HG02884 (cell line): ENCODE results near the gene SMIM45.

Experiments
- ATAC-seq: cut with Tn5 transposase; IDR thresholded peaks from one replicate; pipeline ENCODE4 v1.9.1; 2021; ENCODE audit warnings: mild to moderate bottlenecking, moderate library complexity; ENCODE audit not compliant: unreplicated experiment

Gene SMIM45

DNA sequence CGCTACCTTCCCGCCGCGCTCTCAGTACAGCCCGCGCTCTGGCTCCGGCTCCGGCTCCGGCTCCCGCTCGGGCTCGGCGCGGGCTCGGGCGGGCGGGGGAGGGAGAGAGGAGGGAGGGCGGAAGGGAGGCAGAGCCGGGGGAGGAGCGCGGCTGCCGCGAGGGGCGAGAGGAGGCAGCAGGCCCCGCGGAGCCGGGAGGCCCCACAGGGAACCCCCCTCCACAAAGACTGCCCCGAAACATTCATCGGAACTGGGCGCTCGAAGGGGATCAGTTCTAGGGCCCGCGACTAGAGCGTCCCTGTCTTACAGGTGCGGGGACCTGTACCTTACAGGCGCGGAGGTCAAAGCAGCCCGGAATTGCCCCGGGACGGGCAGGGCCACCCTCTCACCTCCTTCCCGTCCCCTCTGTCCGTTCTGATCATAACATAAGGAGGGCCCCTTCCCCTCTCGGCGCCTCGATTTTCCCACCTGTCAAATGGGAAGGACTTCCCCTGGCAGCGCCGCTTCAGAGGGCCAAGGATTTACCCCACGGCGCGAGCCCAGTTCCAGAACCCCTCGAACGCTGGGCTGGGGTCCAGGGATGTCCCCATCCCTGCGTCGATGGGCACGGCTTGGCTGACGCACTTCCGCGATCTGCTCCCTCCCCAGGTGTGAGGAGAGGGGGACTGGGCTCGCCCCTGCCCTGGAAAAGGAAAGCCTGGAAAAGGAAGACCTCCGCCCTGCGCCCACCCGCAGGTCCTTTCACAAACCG, 36.7 kb upstream of the SMIM45 start, which contains the start of gene SHISA8:
Gene SHISA8 (minus strand): TSS at position 40 of the 751 bp plus-strand sequence. CDS start 407 bp downstream, outside the sequence.
- ATAC-seq, result no peak

DNA sequence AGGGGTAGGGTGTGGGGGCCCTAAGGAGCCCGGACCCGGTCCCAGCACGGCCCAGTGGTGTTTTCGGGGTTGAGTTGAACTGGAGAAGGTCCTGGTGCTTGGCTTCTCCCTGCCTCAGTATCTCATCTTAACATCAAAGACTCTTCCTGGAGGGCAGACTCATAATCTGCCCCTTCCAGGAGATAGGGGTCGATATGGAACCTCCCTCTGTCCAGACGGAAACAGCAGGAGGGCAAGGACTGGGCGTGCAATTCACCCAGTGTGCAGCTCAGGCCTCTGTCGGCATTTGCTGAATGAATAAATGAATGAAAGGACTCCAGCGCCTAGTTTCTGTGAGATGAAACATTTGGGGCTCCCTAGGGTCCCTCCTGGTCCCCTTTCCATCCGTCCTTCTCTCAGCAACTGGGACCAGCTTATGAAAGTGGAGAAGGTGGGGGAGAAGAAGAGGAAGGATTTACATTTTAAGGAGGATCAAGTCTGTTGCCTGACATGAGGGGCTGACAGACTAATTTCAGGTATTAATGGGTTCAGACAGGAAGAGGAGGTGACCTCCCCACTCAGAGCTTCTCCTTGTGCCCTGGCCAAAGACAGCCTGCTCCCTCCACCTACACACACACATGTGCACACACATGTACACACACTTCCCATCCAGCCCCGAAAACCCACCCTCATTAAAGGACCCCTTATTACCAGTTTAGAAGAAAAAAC, 36.0 kb upstream of the SMIM45 start:
- no peak for ATAC-seq

DNA sequence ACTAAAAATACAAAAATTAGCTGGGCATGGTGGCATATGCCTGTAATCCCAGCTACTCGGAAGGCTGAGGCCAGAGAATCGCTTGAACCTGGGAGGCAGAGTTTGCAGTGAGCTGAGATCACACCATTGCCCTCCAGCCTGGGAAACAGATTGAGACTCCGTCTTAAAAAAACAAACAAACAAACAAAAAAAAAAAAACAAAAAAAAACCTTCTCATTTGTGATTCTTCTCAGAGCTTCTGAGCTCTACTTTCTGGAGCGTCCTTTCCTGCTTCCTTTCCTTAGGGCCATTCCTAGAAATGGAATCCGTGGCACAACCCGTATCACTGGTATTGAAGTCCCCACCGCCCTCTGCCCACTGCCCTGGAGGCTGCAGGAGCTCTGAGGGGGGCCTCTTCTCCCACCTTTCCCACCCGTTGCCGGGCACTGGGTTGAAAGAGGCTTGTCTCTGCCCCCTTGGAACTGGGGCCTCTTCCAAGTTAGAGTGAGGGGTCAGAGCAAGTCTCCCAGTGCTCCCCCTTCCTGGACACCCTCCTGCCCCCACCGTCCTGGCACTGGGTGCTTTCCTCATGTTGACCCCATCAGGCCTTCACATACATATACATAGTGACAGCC, 35.1 kb upstream of the SMIM45 start:
- ATAC-seq, result no peak

DNA sequence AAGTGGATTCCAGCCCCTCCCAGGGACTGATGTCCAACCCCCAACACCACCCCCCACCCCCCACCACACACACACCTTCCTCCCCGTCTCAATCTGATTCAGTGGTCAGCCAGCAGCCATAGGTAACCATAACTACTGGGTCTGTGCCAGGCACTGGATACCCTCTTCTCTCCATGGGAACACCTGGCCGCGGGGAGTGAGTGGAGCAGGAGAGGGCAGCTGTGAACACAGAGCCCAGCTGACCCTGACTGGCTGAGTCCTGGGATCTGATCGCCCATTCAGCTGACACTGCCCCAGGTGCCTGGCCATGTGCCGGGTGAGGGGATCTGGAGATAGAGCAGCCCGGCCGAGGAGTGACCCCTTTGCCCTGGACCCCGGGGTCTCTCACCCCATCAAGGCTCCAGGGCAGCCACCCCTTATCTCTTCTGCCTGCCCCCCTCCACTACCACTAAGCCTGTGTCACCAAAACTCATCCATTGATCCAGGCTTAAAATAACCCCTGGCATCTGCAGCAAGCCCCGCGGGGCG, 34.5 kb upstream of the SMIM45 start:
- no peak for ATAC-seq

DNA sequence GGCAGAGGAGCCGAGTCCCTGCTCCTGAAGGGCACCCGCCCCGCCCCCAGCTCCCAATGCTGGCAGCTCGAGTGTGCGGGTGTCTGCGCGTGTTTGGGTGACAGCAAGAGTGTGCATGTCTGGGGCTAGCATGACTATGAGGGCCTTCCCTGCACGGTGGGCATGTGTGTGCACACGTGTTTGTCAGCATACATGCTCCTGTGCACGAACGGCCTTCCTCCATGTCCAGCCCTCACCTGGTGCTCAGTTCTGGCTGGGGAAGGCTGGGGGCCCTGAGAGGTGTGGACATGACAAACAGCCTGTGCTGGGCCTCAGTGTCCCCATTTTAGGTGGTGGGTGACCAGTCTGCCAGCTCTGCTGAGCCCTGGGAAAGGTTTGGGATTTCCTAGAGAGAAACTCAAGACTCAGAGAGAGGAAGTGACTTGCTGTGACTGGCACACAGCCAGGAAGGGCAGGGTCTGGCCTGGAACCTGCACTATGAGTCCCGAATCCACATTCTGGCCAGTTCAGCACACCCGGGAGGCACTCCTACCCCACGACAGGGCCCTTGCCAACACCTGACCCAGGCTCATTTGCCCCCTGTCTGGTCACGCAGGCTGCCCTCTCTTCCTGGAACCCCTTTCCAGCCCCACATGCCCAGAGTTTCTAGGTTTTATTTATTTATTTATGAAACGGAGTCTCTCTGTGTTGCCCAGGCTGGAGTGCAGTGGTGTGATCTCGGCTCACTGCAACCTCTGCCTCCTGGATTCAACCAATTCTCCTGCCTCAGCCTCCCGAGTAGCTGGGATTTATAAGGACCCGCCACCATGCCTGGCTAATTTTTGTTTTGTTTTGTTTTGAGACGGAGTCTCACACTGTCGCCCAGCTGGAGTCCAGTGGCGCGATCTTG, 33.8 kb upstream of the SMIM45 start:
- ATAC-seq, result no peak

DNA sequence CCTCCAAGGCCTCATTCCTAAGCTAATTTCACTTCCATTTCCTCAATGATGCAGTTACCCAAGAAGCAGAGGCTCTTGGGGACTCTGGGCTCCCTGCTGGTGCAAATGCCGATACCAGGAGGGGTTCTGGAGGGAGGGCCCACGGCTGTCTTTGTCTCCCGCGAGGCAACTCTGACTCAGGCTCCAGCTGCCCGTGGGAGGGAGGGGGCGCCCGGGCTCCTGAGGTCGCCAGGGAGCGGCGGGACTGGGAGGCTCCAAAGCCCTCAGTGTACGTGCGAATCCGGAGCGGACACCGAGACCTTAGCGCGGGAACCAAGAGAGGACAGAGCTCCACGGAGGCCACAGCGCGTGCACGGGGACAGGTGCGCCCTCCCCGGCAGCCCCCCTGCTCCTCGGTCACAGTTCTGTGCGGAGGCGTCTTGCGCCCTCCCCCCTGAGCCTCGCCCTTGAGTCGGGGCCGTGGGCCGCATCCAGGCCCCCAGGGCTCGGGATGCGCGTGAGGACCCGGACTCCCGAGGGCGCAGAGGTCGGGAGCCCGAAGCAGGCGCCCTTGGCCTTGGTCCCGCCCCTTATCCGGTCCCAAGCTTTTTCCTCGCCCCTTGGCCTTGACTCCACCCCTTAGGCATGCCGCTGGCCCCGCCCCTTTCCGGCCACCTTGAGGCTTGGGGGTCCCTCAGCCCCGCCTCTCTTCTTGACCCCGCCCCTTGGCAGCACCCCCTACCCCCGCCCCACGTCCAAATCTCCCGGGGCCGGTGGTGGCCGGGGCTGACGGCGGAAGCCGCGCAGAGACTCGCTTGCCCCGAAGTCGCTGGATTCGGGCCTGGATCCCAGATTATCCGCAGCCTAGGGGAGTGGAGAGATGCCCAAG, 32.4 kb upstream of the SMIM45 start:
- peak; percentile 51 for ATAC-seq

DNA sequence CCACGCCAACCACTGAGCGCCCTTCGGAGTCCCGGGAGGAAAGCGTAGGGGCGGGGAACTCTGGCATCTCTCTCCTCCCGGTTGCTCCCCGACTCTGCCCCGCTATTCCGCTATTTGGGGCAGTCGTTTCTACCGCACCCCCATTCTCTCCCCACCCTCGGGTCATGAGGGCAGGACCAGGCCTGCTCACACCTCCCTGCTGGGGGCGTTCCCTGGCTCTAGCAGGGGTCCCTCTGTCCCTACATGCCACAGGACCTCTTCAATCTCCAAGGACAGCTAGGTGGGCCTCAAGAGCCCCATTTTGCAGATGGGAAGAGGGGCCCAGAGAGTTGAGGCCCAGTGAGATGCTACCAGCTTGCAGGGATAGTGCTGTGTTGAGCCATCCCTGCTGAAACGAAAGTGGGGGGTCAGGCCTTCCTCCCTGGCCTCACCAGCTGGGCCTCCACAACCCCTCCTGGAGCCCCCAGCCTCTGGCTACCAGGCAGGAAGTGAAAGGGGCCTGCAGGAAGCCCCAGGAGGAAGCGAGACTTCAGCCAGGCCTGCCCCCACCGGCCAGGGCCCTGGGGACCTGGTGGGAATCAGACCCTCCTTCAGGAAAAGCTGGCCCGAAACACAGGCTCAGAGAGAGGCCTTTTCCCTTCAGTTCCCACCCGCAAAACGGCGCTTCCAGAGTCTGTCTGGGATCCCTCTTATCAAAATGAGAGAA, 31.5 kb upstream of the SMIM45 start:
- ATAC-seq, result peak; percentile 13

DNA sequence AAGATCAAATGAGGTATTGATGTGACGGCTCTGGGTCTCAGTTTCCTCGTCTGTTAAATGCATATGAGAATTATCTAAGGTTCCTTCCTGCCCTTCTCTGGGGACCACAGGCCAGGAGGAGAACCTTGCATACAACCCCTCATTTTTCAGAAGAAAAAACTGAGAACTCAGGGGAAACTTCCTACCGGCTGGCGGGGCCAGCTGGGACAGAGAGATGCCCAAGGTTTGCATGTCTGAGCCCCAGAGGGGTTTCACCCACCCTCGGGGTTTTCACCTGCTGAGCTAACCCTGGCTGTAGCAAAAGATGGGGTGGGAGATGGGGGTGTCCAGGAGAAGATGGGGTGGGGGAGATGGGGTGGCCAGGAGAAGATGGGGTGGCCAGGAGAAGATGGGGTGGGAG, 29.6 kb upstream of the SMIM45 start:
- ATAC-seq, result no peak

DNA sequence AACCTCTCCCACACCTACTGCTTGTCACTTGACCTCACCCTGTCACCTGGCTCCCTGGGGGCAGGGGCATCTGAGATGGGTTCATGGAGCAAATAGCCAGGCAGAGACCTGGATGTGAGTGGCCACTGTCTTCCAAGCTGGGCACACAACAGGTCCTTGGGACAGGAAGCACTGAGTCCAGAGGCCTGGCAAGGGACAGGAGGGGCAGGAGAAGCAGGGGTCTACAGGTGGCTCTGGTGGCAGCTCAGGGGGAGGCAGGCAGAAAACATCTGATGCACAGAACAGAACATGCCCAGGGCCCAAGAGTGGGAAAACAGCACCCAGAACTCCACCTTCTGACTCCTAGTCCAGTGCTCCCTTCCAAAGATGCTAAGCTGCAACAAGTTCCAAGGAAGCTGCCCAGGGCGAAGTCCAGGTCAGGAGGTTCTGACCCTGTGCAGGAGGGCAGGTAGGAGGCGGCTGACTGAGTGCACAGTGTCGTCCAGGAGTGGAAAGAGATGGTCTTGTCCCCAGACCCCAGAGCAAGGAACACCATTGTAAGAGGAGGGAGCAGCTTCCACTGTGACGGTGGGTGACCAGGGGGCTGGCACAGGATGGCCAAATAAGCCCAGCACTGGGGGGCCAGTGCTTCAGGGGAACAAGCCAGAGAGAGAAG, 28.9 kb upstream of the SMIM45 start:
- ATAC-seq, result no peak

DNA sequence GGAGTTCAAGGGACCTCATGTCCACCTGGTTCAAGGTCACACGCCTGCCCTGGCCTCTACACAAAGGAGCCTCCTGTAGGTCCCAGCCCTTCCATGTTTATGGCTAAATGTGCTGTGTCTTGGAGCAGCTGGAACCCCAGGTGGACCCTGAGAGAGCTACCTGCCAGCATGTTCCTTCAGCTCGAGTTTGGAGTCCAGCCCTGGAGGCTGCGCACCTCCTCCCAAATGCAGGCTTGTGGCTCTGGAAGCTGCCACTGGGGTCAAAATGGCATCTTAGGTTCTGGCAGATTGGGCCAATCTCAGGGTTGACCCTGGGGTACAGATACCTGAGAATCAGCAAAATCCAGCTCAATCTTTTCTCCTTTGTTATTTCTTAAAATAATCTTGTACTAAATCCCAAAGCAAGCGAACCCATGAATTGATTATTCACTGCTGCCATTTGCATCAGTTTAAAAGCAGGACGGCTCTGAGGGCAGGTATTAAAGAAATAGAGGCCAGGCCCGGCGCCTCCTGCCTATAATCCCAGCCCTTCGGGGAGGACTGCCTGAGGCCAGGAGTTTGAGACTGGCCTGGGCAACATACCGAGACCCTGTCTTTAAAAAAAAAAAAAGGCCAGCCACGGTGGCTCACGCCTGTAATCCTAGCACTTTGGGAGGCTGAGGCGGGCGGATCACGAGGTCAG, 28.2 kb upstream of the SMIM45 start:
- ATAC-seq, result no peak

DNA sequence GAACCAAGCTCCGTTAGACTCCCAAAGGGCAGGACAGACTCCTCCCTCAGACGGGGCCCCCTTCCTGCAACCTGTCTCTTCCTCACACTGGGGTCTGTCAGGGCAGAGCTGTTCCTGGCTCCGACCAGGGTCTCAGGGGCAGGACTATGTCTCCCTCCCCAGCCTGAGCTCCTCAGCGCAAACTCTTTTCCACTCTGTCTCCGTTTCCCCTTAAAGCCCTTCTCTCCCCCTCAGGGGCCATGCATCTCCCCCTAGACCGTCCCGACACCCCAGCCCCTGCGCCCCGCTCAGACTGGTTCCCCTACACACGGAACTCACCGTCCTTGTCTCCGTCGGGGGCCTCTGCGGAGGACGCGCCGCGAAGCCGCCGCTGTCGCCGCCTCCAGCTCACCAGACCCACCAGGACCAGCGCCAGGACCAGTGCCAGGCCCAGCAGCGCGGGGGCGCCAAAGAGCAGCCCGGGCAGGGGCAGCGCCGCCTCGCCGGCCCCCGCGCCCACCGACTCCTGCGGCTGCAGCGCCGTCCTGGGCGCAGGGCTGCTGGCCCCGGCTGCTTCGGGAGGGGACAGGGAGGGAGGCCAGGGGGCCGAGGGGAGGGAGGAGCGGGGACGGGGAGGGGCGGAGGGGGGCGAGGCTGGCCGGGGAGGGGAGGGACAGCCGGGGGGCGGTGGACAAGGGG, 26.0 kb upstream of the SMIM45 start:
- ATAC-seq, result no peak

DNA sequence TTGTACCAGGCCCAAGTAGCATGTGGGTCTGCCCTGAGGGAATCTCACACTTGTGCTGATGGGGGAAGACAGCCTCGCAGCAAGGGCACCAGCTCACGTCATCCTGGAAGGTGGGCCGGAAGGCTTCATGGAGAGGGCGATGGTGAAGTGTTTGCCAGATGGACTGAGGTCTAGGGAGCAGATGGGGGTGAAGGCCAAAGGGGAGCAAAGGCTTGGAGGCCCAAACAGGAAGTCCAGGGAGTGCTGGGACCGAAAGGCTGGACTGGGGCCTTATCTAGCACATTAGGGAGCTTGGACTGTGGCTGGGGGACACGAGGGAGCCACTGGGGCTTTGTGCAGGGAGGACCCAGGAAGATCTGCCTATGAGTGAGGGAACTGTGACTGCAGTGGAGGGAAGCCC, 24.1 kb upstream of the SMIM45 start:
- no peak for ATAC-seq

DNA sequence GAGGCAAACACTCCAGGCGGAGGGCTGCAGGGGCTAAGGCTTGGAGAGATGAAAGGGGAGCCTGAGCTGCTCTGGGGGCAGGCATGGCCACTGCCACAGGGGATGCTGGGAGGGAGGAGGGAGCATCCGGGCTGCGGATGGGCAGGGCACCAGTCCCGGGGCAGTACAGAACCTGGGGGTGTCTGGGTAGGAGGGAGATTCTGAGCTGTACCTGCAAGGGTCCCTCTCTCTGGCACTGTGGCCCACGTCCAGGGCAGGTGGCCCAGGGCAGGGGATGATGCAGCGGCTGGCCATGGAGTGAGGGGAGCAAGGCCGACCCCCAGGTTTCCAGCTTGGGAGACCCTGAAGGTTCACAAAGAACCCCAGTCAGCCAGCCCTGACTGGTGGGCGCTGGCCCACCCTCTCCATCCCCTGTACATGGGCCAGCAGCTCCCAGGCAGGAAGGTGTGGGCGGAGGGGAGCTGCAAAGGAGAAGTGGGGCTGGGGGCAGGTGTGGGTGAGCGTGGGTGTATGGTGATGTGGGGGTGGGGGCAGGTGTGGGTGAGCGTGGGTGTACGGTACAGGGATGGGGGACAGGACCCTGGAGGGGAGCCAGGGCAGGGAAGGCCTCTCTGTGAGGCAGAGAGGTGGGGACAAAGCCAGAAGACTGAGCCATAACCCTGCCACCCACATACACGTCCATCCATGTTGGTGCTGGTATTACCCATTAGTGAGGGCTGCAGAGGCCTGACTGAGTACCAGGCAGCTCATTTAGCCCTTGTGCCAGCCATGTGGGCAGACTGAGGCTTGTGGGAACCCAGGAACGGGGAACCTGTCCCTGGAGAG, 23.1 kb upstream of the SMIM45 start:
- no peak for ATAC-seq

DNA sequence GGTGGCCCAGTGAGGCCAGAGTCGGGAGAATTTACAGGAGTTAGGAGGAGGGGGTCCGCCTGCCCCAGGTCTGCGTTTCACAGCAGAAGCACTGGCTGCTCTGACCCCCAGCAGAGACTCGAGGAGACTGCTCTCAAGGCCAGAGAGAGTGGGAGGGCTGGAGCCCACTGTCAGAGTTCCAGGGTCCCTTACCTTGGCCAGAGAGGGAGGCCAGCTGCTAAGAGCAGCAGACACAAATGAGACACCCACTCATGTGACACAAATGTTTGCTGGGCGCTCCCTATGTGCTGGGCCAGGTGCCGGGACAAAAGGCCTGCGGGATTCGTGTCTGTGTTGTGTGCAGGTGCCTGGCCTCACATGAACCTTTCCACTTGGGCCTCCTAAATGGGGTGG, 22.5 kb upstream of the SMIM45 start:
- no peak for ATAC-seq

DNA sequence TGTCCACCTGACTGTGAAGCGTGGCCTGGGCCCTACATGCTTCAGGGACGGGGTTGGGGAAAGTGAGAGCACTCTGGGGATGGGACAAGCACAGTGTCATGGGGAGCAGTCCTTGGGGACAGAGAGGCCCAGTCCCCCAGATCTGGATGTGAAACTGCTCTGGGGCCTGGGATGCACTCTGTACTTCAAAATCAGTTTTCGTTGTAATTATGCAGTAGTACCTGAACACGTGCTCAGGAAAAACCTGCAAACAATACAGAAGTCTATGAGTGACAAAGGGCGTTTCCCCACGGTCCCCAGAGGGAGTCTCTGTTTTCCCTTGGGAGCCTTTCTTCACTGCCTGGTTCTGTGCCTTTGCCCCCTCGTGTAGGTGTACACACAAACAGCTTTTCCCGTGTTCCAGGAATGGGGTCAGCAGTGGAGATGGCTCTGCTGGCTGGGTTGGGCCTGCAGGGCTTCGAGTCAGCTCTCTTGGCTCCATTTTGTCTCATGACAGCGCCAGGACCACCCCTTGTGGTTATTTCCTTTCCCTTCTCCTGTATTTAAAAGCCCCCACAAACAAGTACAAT, 20.2 kb upstream of the SMIM45 start:
- ATAC-seq, result no peak

DNA sequence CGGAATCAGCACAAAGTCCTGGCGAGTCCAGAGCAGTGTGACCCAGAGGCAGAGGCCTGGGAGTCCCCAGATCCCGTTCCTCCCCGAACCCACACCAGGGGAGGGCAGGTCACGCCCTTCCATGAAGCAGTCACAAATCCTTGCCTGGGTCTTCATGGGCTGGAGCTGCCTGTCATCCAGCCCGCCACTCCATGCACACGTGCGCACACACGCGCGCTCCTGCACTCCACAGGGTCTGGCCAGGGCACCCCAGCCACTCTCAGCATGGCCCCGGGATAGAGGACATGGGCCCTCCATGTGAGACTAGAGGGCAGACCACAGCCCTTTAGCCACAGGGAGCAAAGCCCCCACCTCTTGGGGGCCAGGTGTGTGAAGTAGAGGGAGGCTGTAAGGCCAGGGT, 19.6 kb upstream of the SMIM45 start:
- no peak for ATAC-seq
